HL-60/S4 treated with retinoic acid at 250 ng/mL for 4 days and 3 days (cell line): Measurements from ENCODE around the gene PEF1.

Experiments used
- in situ Hi-C: fragments of 300-500 bp; cut with MboI; formaldehyde crosslinking; loops from 2 replicates; pipeline ENCODE4 v1.7.0; 2022; ENCODE audit warnings: low sequenced_read_pairs

The PEF1 gene

GRCh38 chr1:31617916-31618746 lies 26.5 kb downstream of the PEF1 start:
- in situ Hi-C loops, result no loop called here

GRCh38 chr1:31617218-31617915 lies 27.3 kb downstream of the PEF1 start, which contains the start of gene HCRTR1:
Gene HCRTR1, plus strand, starts transcription at chr1:31617689. Its CDS starts 1,504 bp downstream, at chr1:31619193.
- in situ Hi-C loops, result no loop called here

GRCh38 chr1:31615939-31616338 lies 28.7 kb downstream of the PEF1 start:
- in situ Hi-C loops, result no loop called here

- in situ Hi-C loops, result no loop called here
These were observed 29.3 kb downstream of the PEF1 start for GRCh38 chr1:31615414-31615813.

- in situ Hi-C loops, result no loop called here
These were observed 30.2 kb downstream of the PEF1 start for GRCh38 chr1:31614414-31615005.

GRCh38 chr1:31609514-31610118 lies 35.1 kb downstream of the PEF1 start:
- in situ Hi-C loops, result no loop called here

- in situ Hi-C loops, result no loop called here
These were observed 37.3 kb downstream of the PEF1 start for GRCh38 chr1:31607360-31607759.

- in situ Hi-C loops, result no loop called here
These were observed 38.7 kb downstream of the PEF1 start for GRCh38 chr1:31605908-31606427.

GRCh38 chr1:31602081-31602480 lies 42.6 kb downstream of the PEF1 start:
- in situ Hi-C loops, result no loop called here

- in situ Hi-C loops, result no loop called here
These were observed 44.0 kb downstream of the PEF1 start for GRCh38 chr1:31600641-31601040.

- in situ Hi-C loops, result no loop called here
These were observed 45.7 kb downstream of the PEF1 start for GRCh38 chr1:31598980-31599379.

GRCh38 chr1:31596737-31597097 lies 48.0 kb downstream of the PEF1 start:
- in situ Hi-C loops, result no loop called here

GRCh38 chr1:31595836-31596736 lies 48.6 kb downstream of the PEF1 start:
- in situ Hi-C loops, result no loop called here

GRCh38 chr1:31593770-31594632 lies 50.7 kb downstream of the PEF1 start:
- in situ Hi-C loops, result no loop called here

GRCh38 chr1:31593136-31593665 lies 51.5 kb downstream of the PEF1 start:
- in situ Hi-C loops, result no loop called here

- in situ Hi-C loops, result no loop called here
These were observed 52.5 kb downstream of the PEF1 start for GRCh38 chr1:31592132-31592531.

- in situ Hi-C loops, result no loop called here
These were observed 53.1 kb downstream of the PEF1 start for GRCh38 chr1:31591425-31592093.

GRCh38 chr1:31588751-31589515 lies 55.7 kb downstream of the PEF1 start:
- in situ Hi-C loops, result no loop called here
